ENCODE results near the gene SETBP1.

SETBP1 gene

DNA sequence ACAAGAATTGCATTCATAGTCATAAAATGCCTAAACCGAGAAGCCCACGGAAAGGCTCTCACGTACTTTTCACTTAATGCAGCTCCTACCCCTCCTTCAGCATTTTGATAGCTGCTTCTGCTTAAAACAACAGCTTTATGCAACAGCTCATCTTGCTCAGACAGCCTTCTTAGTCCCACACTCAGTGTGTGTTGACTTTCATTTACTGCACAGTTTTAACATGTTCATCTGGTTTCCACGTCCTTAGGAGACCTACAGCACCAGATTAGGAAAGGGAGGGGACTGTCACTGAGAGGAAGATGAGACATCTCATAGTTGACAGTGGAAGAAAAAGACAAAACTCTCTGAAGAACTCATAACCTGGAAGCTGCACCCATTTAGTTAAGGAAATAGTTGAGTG lies 435.4 kb downstream of the SETBP1 start:
- H3K27me3 ChIP-seq = no peaks in the 10 kb centered on the region
- H3K36me3 ChIP-seq = no peaks in the 10 kb centered on the region
- no peak for DNase-seq
- H3K4me1 ChIP-seq = no peaks in the 10 kb centered on the region
- TF ChIP-seq, protein P1, sequence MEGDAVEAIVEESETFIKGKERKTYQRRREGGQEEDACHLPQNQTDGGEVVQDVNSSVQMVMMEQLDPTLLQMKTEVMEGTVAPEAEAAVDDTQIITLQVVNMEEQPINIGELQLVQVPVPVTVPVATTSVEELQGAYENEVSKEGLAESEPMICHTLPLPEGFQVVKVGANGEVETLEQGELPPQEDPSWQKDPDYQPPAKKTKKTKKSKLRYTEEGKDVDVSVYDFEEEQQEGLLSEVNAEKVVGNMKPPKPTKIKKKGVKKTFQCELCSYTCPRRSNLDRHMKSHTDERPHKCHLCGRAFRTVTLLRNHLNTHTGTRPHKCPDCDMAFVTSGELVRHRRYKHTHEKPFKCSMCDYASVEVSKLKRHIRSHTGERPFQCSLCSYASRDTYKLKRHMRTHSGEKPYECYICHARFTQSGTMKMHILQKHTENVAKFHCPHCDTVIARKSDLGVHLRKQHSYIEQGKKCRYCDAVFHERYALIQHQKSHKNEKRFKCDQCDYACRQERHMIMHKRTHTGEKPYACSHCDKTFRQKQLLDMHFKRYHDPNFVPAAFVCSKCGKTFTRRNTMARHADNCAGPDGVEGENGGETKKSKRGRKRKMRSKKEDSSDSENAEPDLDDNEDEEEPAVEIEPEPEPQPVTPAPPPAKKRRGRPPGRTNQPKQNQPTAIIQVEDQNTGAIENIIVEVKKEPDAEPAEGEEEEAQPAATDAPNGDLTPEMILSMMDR (IDR thresholded peaks at IDR 0.05; ENCODE audit: low read depth, low read length) = no peak
- no peak overlapping the region for H3K4me3 ChIP-seq (ENCODE audit: low read depth, low read length)
- H3K9me3 ChIP-seq = no peaks in the 10 kb centered on the region
